Astrocyte of the hippocampus (primary cell): ENCODE results near the gene SMIM20.

ENCODE experiments used
- DNase-seq: peaks from one replicate; pipeline ENCODE4 v3.0.0; 2011; ENCODE audit warnings: low read depth, low spot score

Gene SMIM20

GRCh38 chr4:25926462-25926861 lies 12.4 kb downstream of the SMIM20 start:
- no peak for DNase-seq

DNA sequence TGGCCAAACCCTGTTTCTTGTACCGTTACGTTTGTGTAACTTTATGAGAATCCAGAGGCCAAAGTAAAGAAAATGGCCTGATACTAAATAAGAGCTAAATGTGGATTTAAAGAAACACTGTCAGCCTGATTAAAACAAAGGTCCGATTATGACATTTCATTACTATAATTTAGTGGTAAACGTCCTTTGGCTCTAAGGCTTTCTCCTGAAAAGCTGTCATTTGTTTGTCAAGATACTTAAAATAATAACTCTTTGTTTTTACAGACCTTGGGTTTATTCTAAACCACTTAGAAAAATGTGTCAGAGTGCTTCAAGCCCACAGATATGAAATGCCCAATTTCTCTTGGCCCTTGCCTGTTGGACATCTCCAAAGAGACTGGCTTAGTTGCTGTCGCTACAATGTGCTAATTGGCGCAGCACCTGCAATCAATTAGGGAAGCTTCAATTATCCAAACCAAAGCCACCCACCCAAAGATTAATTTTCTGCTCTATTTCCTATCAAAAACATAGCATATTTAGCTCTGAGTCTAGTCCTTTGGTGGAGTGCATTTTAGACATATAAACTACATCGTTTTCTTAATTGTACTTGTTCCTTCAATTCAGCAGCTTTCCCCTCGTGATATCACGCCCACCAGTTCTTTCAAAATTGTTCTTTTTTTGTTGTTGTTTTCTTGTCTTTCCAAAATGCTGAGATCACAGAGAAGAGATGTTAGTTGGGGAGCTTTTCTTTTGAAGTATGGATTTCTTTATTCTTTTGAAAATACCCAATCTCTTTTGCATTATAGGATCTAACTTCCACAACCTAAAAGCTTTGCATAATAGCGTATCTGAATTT lies 13.6 kb downstream of the SMIM20 start:
- DNase-seq = no peak

DNA sequence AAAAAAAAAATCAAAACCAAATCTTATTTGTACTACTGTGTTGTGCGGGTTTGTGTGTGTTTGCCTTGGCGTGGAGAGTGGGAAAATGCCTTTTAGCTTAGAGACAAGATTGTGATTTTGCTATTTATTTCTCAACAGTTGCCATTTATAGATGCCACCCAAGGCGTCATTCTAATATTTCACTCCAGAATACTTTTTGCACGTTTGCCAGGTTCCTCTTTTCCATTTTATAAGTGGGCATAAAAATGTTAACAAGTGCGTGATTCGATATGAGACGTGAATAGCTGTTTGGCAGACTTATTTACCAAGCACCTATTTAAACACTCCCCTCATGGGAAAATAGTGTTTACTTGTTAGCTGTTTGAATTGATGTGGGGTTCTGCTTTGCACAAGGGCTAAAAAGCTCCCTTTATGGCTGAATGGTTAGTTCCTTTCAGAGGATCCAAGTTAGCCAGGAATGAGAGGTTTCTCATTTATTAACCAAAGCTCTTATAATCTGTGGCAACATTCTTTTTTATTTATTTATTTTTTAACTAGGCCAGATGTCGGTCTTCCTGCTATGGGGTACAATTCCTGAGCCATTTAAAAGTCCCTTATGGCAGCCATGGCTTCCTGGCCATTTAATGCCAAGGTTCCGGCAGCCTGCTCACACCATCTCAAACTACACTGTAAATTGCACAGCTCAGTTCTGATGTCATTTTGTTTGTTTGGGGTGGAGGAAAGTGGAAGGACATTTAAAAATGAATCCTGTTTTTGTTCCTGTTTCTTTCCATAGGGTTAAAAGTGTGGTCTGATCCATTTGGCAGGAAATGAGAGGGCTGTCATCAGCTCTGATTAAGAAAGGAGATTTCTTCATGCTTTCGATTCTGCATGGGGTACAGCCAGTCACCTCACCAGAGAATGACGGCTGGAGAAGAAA lies 14.6 kb downstream of the SMIM20 start:
- peak; percentile 41 for DNase-seq

DNA sequence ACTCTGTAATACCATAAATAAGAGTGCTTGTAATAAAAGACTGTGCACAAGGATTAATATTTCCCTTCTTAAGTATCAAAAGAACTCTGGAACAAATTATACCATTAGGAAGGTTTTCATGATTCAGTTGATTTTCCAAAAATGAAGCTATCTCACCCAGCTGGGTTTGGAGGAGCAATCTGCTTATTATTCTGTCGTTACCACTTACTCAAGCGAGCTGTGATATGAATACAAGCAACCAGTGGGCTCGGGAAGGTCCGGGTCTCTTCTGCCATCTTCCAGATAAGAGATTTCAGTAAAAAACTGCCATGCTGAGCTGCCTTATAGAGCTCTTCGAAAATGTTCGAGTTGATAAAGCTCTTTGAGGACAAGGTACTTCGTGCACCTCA lies 15.3 kb downstream of the SMIM20 start:
- no peak for DNase-seq

DNA sequence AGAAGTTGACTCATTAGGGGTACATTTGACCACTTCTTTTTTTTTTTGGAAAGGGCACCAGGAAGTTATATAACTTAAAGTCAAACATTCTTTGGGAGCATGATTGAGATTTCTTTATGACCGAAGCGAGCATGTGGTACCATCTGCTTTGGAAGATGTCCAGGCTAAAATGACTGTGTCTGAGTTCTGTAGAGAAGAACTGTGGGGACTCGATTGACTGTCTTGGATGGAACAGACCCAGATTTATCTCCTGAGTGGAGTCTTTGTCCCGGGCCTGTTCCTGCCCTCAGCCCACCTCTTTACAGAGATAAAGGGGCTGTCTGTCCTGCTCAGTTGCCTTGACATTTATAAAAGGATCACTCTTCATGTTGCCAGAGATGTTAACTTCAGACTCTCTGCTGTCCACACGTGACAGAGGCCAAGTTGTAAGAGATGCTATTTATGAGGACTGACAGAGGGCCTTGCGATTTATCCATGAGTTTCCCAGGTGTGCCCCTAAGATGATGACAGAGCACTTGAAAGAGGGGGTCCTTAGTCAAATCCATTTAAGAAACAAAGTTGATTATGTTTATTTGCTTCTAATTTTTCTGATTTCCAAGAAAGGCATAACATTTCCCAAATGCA lies 16.8 kb downstream of the SMIM20 start:
- no peak for DNase-seq

DNA sequence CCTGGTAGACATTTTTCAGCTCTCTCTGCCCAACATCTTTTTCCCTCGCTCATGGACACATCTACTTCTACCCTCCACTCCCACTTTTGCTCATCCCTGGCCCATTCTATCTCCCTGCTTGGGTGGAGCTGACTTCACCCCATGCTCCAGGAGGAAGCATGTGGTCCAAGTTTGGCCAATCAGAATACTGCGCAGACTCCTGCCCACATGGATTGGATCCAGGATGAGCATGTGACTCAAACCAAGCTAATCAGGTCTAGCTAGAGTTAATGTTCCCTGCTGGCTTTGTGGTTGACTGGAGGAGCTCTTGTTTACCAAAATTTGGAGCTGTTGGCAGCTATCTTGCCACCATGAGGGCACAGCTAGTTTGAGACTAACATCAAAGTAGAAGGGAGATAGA lies 22.7 kb downstream of the SMIM20 start:
- DNase-seq = no peak

DNA sequence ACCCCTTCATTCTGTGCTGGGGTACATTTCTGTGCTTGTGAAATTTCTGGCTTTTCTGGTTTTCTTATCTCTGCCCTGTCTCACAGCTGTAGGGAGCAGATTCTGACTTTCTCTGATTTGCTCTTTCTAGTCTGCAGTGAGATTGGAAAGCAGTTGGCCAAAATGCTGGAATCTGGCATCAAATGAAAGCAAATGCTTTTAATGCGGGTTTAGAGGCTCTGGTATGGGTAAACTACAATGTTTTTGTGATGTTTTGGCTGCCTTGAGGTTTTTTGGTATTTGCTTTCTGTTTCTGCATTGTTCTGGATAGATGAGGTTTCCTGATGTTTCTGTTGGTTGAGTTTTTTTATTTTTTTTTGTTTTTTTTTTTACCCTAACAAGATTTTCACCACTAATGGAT lies 23.8 kb downstream of the SMIM20 start:
- peak; percentile 90 for DNase-seq

DNA sequence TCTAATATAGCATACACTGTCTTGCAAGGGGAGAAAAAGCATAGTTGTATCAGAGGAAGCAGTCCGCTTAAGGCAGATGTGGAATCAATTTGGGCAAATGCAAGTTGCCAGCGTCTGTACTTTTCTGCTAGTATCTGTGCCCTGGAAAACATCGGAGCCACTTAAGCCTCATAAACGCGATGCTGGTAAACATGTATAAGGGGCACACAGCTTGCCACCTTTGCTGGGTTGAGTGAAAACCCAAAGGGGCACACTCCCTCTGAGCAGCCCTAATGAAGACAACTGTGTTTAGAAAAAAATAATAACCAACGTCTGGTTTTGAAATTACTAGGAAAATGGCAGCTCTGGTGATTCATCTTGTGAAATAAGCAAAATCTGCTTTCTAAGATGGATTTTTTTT lies 24.3 kb downstream of the SMIM20 start:
- no peak for DNase-seq

- DNase-seq = peak; percentile 43
Measured at GRCh38 chr4:25938787-25939186, 24.8 kb downstream of the SMIM20 start.

DNA sequence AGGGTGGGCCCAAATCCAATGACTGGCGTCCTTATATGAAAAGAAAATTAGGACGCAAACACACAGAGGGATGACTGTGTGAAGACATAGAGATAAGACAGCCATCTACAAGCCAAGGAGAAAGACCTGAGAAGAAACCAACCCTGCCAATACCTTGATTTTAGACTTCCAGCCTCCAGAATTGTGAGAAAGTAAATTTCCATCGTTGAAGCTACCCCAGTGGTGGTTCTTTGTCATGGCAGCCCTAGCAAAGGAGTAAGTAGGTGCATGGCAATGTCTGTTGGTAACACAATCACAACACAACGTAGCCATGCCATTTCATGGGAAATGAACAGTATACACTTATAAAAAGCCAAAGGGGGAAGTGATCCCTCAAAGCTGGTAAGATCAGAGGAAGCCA lies 25.3 kb downstream of the SMIM20 start:
- DNase-seq = no peak

DNA sequence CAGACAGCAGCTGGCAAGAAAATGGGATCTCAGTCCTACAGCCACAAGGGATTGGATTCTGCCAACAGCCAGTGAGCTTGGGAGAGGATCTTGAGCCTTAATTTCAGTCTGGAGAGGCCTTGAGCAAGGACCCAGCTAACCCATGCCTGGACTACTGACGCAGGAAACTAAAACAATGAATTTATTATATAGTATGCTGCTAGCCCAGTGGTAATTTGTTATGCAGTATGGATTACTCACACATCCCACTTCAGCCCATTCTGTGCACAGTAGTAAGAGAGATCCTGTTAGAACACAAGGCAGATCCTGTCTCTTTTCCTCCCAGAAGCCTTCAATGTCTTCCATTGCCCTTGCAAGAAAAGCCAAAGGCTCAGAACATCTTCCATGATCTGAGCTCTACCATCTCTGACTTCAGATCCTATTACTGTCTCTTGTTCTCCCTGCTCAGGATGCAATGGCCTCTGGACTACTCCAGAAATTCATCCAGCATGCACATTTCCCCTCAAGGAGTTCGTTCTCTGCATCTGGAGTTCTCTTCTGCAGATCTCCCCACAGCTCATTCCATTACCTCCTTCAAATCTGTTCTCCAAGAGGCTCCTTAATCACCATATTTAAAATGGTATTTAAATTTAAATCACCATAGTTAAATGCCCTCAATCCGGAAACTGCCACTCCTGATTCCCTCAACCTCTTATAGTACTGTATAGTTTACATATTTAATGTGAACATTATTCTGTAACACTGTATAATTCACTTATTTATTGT lies 27.6 kb downstream of the SMIM20 start:
- DNase-seq = no peak

- DNase-seq = no peak
Measured at GRCh38 chr4:25943312-25943711, 29.3 kb downstream of the SMIM20 start.

DNA sequence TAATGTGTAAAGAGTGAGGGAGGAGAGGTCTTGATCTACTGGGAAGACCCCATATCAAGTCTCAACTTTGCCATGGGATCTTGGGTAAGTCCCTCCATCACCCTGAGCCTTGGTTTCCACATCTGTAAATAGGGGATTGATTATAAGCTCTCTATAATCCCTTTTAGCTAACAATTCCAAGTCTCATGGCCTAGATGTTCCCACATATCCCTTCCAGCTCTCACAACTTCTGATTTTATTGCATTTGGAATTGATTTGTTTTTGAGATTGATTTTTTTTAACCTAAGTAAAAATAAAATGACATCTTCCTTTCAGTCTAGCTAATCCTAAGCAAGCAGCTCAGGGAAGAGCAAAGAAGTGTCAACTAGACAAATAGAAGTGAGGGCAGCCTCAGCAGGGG lies 29.8 kb downstream of the SMIM20 start:
- no peak for DNase-seq

GRCh38 chr4:25948051-25948450 lies 34.0 kb downstream of the SMIM20 start:
- no peak for DNase-seq

DNA sequence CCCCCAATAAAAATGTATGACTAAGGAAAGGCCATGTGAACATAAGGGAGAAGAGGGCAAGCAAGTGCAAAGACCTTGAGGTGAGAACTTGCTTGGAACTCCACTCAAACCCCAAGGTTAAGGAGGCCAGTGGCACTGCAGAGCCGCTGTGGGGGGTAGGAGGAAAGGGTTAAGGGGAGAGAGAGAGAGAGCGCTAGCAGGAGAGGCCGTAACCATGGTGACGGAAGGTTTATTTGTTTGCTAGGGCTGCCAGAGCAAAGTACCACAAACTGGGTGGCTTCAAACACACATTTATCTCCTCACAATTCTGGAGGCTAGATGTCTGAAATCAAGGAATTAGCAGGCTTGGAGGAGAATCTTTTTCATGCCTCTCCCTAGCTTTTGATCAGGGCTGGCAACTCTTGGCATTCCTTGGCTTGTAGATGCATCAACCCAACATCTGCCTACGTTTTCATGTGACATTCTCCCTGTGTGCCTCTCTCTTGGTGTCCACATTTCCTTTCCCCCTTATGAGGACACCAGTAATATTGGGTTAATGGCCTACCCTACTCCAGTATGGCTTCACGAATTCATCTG lies 35.2 kb downstream of the SMIM20 start:
- DNase-seq = no peak

GRCh38 chr4:25949994-25950393 lies 36.0 kb downstream of the SMIM20 start:
- no peak for DNase-seq

DNA sequence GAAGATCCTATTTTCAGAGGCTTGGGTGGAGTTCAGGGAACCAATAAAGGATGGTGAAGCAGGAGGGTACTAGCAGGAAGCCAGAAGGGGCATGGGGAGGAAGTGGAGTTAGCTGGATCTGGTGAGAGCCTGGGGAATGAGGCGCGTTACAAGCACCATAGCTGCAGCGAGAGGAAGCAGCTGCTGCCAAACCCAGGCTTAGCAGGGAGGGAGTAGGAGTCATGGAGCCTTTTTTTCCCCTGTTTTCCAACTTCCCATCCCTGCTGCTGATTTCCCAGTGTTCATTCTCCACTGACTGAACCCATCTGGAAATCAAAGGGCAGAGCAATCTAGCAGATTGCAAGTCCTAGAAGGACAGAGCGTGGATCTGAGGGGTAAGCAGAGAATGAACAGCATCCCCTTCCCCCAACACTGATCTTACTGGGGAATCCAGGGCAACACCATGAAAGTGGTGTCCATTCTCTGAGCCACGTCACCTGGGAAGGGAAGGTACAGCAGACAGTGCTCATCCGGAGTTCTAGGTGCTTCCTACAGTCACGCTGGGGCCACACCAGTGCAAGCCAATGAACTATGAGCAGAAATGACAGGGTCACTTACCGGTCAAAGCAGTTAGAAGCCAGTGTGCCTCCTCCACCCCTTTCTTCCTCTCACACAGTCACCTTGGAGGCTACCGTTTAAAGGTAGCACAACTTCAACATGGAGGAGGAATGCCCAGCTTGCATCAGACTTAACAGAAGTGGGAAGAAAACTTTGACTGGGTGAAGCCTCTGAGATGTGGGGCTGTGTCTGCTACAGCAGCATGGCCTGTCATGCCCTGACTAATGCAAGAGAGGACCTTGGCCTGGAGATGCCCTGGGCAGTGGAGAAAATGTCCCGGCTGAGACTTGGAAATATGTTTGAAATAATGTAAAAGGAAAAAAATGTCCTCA lies 36.7 kb downstream of the SMIM20 start:
- no peak for DNase-seq

- no peak for DNase-seq
Measured at GRCh38 chr4:25951390-25951952, 37.5 kb downstream of the SMIM20 start.

GRCh38 chr4:25953740-25954139 lies 39.7 kb downstream of the SMIM20 start:
- peak; percentile 56 for DNase-seq
